HG03097 (cell line): ENCODE data around the gene CLEC18C.
"Not testable (repeated sequence)": the region's sequence is repeated elsewhere in the genome, so short reads cannot be mapped to it uniquely, and the experiment has no call there.

Source experiments
- ATAC-seq: cut with Tn5 transposase; IDR thresholded peaks from one replicate; pipeline ENCODE4 v1.9.1; 2021; ENCODE audit not compliant: unreplicated experiment, low FRiP score

The CLEC18C gene

GRCh38 chr16:70173212-70173837 is at the start of gene CLEC18C:
Gene CLEC18C (plus strand): TSS chr16:70173787. CDS start chr16:70174279, 492 bp downstream.
- not testable (repeated sequence) for ATAC-seq

GRCh38 chr16:70123822-70124221 is 49.8 kb upstream of the CLEC18C start:
- ATAC-seq = not testable (repeated sequence)

- ATAC-seq = not testable (repeated sequence)
Measured at GRCh38 chr16:70126226-70126625, 47.4 kb upstream of the CLEC18C start.

DNA sequence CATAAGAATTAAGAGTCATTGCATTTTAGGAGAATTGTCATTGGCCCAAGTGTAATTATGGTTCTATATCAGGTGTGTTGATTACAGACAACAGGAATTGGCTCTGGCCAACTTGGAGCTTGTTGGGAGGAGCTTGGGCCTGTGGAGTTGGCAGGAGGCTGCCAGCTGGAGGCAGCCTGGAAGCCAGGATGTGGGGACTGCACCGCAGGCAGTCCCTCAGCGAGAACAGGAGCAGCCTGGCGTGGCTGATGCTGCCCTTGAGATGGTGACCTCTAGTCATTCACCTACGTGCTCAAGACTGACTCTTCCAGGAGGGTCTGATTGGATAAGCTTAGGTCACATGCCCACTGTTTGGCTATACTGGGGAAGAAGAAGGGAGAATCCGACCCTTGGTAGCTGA is 45.9 kb upstream of the CLEC18C start:
- not testable (repeated sequence) for ATAC-seq

DNA sequence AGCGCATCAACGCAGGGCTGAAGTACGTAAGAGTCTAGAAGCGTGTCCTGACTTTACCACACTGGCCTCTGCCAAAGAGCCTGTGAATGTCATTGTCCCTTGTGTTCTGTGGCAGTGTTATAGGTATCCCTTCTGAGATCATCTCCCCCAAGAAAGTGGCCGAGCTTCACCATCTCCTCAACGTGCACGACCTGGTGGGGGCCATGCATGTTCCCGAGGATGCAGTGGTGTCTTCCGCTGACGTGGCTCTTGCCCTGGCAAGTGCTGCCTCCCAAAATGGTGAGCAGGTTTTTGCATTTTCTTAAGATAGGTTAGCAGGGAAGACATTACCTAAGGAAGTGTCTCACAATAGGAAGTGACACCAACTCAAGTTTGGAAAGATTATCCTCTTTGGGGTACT is 44.7 kb upstream of the CLEC18C start:
- not testable (repeated sequence) for ATAC-seq

DNA sequence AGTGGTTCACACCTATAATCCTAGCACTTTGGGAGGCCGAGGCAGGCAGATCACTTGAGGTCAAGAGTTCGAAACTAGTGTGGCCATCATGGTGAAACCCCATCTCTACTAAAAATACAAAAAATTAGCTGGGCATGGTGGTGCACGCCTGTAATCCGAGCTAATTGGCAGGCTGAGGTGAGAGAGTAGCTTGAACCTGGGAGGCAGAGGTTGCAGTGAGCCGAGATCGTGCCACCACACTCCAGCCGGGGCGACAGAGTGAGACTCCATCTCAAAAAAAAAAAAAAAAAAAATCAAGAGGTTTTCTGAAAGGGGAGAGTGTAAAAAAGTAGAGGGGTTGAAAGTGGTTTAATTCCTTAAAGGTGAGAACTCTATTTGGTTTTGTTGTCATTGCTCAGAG is 37.8 kb upstream of the CLEC18C start:
- ATAC-seq = not testable (repeated sequence)

GRCh38 chr16:70136595-70136994 is 37.0 kb upstream of the CLEC18C start:
- ATAC-seq = not testable (repeated sequence)

- not testable (repeated sequence) for ATAC-seq
Measured at GRCh38 chr16:70142739-70143138, 30.8 kb upstream of the CLEC18C start.

DNA sequence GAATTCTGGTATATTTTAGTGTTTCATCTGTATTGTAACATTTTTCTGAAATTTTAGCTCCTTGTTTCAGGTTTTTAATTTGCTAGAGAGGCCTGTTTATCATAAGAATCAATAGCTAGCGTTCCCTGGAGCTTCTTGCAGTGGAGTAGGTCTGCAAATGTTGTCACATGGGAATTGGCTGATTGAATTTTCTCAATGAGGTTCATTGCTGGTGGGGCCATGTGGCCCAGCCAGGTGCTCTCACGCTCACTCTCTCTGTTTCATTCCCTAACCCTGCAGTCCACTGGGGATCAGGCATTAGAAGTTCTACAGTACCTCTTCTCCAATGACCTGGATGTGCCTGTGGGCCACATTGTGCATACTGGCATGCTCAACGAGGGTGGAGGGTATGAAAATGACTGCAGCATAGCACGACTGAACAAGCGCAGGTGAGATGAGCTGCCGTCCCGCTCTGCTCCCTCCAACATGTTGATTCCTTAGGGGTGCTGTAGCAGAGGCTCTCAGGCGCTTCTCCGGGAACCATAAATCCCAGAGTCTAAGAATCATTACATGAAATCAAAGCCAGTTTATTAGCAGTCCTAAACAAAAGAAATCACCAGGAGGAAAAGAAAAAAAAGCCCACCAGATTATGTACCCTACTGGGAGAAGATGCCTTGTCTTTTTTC is 30.2 kb upstream of the CLEC18C start:
- not testable (repeated sequence) for ATAC-seq

- not testable (repeated sequence) for ATAC-seq
Measured at GRCh38 chr16:70147853-70148252, 25.7 kb upstream of the CLEC18C start.

DNA sequence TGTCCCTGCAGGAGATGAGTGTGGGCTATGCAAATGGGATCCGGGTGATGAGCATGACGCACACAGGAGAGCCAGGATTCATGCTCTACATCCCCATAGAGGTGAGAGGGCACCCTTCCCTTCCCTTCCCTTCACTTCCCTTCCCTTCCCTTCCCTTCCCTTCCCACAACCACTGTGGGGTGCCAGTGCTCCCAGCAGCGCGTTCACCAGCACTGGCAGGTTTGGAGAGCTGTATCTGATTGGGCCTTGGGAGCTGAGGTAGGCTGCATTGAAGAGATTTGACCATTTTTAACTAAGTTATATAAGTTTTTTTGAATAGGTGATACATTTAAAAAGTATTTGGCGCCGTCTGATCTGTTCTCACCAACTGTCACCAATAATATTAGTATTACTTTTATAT is 25.1 kb upstream of the CLEC18C start:
- ATAC-seq = not testable (repeated sequence)

DNA sequence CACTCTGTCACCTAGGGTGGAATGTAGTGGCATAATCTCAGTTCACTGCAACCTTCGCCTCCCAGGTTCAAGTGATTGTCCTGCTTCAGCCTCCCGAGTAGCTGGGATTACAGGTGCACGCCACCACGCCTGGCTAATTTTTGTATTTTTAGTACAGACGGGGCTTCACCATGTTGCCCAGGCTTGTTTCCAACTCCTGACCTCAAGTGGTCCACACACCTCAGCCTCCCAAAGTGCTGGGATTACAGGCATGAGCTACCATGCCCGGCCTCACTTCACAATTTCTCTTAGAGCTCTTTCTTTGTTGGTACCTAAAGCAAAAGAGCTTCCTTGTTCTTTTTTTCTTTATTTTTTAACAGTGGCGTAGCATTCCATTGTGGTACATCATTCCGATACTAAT is 24.3 kb upstream of the CLEC18C start:
- ATAC-seq = not testable (repeated sequence)

GRCh38 chr16:70151391-70151790 is 22.2 kb upstream of the CLEC18C start:
- ATAC-seq = no peak

- ATAC-seq = no peak
Measured at GRCh38 chr16:70151941-70152509, 21.6 kb upstream of the CLEC18C start.

DNA sequence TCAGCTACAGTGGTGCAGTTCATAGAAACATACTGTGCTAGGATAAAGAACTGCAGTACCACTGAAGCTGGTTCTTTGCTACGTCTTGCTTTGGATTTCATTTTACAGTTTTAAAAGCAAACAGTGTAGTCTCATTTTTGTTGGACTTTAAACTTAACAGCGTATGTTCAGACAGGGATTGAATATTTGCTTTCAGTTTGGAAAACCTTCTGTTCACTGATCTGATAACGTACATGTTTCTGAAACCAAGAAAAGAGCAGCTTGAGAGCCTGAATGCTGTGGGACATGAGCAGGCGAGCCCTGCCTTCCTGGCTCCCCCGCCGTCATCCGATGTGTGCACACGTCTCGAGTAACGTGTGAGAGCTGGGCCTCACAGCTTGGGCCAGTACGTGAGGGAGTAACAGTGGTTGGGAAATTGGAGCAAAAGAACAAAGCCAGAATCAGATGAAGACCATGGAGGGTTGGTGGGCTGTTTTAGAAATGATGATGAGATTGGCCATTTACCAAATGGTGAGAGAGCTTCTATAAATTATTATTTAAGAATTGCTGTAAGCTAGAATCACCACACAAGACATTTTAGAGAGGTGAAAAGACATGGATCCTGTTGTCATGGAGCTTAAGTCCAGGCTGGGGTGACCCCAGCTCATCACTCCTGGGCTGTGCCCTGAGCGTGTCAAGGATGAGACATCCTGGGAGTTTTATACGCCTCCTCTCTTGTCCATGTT is 20.8 kb upstream of the CLEC18C start:
- no peak for ATAC-seq

DNA sequence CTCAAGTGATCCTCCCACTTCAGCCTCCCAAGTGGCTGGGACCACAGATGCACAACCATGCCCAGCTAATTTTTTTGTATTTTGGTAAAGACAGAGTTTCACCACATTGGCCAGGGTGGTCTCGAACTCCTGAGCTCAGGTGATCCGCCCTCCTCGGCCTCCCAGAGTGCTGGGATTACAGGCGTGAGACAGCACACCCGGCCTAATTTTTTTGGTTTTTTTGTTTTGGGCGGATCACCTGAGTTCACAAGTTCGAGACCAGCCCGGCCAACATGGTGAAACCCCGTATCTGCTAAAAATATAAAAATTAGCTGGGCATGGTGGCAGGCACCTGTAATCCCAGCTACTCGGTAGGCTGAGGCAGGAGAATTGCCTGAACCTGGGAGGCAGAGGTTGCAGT is 18.9 kb upstream of the CLEC18C start:
- not testable (repeated sequence) for ATAC-seq

DNA sequence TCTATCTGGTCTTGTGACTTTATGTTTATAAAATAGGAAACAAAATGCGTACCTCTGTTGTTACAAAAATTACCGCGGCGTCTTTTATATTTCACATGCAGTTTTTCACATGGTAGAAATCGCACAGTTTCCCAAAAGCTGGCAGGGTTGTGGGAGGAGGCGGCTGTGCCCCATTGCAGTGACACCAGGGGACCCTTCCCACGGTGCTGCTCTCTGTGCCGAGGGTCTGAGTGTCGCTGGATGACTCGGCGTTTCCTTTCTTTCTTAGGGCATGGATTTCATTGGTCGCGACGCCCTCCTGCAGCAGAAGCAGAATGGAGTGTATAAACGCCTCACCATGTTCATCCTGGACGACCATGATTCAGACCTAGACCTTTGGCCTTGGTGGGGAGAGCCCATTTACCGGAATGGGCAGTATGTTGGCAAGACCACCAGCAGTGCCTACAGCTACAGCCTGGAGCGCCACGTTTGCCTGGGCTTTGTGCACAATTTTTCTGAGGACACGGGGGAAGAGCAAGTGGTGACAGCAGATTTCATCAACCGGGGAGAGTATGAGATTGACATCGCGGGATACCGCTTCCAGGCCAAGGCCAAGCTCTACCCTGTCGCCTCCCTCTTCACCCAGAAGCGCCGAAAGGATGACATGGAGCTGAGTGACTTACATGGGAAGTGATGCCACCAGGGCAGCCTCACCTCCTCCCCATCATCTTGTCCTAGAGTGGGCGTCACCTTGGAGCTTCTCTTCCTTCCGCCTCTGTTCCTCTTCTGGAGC is 17.2 kb upstream of the CLEC18C start:
- ATAC-seq = no peak

- ATAC-seq = no peak
Measured at GRCh38 chr16:70157105-70157476, 16.5 kb upstream of the CLEC18C start.

- no peak for ATAC-seq
Measured at GRCh38 chr16:70157477-70158260, 15.9 kb upstream of the CLEC18C start.
